ENCODE data around the gene RPS27L. TPM values are rescaled to one million over a fixed set of nuclear protein-coding genes. Genes with fewer than 3 reads are reported as not detected.
"Not testable (repeated sequence)": the region's sequence is repeated elsewhere in the genome, so short reads cannot be mapped to it uniquely, and the experiment has no call there.

RPS27L gene
- total RNA-seq, 3 donors from 2014 or later: 121 to 200 (median 152) TPM

DNA sequence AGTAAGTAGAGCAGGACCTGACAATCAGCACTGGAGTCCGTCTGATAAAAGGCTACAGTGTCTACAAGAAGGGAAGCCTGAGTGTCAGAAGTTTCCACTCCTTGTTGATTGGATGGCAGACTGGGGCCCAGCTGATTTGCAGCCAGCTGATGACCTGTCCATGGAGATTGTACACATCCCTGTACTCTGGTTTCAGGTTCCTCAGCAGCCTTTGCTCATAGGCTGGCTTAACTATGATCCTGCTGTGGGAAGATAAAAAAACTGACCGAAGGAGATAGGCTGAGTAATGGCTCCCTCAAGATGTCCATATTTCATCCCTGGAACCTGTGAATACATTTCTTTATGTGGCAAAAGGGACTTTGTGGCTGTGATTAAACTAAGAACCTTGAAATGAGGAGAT is 47.4 kb downstream of the RPS27L start:
- Histone ChIP-seq H3K27me3 (no peaks in the 10 kb centered on the region), H3K9me3 (no peaks in the 10 kb centered on the region), H3K27ac (no peak overlapping the region), H3K4me3 (no peak overlapping the region), H3K4me1 (no peaks in the 10 kb centered on the region), H3K36me3 (no peaks in the 10 kb centered on the region)
- TF ChIP-seq, protein P1, sequence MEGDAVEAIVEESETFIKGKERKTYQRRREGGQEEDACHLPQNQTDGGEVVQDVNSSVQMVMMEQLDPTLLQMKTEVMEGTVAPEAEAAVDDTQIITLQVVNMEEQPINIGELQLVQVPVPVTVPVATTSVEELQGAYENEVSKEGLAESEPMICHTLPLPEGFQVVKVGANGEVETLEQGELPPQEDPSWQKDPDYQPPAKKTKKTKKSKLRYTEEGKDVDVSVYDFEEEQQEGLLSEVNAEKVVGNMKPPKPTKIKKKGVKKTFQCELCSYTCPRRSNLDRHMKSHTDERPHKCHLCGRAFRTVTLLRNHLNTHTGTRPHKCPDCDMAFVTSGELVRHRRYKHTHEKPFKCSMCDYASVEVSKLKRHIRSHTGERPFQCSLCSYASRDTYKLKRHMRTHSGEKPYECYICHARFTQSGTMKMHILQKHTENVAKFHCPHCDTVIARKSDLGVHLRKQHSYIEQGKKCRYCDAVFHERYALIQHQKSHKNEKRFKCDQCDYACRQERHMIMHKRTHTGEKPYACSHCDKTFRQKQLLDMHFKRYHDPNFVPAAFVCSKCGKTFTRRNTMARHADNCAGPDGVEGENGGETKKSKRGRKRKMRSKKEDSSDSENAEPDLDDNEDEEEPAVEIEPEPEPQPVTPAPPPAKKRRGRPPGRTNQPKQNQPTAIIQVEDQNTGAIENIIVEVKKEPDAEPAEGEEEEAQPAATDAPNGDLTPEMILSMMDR (IDR thresholded peaks at IDR 0.05): no peak
- TF ChIP-seq POLR2A (IDR thresholded peaks at IDR 0.05): no peak
- TF ChIP-seq POLR2AphosphoS5 (IDR thresholded peaks at IDR 0.05): no peak
- DNase-seq (ENCODE audit: low spot score in 2 of 2): no peak
- intact Hi-C loops (cut with DNase I; ENCODE audit: low total_unique reads): no loop called here

- Histone ChIP-seq H3K9me3 (no peaks in the 10 kb centered on the region), H3K27me3 (no peaks in the 10 kb centered on the region), H3K27ac (no peak overlapping the region), H3K4me1 (no peaks in the 10 kb centered on the region), H3K36me3 (no peaks in the 10 kb centered on the region), H3K4me3 (no peak overlapping the region)
- no peak for TF ChIP-seq POLR2AphosphoS5 (IDR thresholded peaks at IDR 0.05)
- TF ChIP-seq, protein P1 (IDR thresholded peaks at IDR 0.05): no peak
- TF ChIP-seq POLR2A (IDR thresholded peaks at IDR 0.05): no peak
- intact Hi-C loops (cut with DNase I; ENCODE audit: low total_unique reads): no loop called here
- no peak for DNase-seq (ENCODE audit: low spot score in 2 of 2)
Observed at GRCh38 chr15:63109498-63109897, 47.8 kb downstream of the RPS27L start.

GRCh38 chr15:63107895-63108546 is 49.3 kb downstream of the RPS27L start:
- Histone ChIP-seq H3K27ac (peak overlapping the region in 1 of 2 donors; percentile 35), H3K27me3 (no peaks in the 10 kb centered on the region), H3K4me1 (no peaks in the 10 kb centered on the region), H3K36me3 (no peaks in the 10 kb centered on the region), H3K4me3 (no peak overlapping the region), H3K9me3 (no peaks in the 10 kb centered on the region)
- TF ChIP-seq POLR2AphosphoS5 (IDR thresholded peaks at IDR 0.05): no peak
- TF ChIP-seq, protein P1 (IDR thresholded peaks at IDR 0.05): no peak
- no peak for TF ChIP-seq POLR2A (IDR thresholded peaks at IDR 0.05)
- peak in 1 of 2 donors; percentile 52 for DNase-seq (ENCODE audit: low spot score in 2 of 2)
- intact Hi-C loops (cut with DNase I; ENCODE audit: low total_unique reads): no loop called here

DNA sequence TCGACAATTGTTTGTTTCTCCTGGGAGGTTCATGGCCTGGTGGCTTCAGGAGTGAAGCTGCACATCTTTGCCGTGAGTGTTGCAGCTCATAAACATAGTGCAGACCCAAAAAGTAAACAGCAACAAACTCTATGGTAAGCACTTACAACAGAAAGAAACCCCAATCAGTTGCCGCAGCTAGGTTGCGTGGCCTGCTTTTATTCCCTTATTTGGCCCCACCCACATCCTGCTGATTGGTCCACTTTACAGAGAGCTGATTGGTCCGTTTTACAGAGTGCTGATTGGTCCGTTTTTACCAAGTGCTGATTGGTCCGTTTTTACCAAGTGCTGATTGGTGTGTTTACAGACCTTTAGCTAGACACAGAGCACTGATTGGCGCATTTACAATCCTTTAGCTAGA is 51.9 kb downstream of the RPS27L start:
- H3K9me3 ChIP-seq; H3K27ac ChIP-seq; H3K36me3 ChIP-seq; H3K4me3 ChIP-seq; H3K4me1 ChIP-seq; H3K27me3 ChIP-seq; DNase-seq (ENCODE audit: low spot score in 2 of 2); intact Hi-C loops (cut with DNase I; ENCODE audit: low total_unique reads): not testable (repeated sequence)

GRCh38 chr15:63104727-63105126 is 52.5 kb downstream of the RPS27L start:
- no peaks in the 10 kb centered on the region for H3K27me3 ChIP-seq
- no peak overlapping the region for H3K27ac ChIP-seq
- DNase-seq (ENCODE audit: low spot score in 2 of 2): no peak
- intact Hi-C loops (cut with DNase I; ENCODE audit: low total_unique reads): no loop called here
- no peaks in the 10 kb centered on the region for H3K9me3 ChIP-seq
- TF ChIP-seq POLR2A (IDR thresholded peaks at IDR 0.05): no peak
- TF ChIP-seq, protein P1 (IDR thresholded peaks at IDR 0.05): no peak
- TF ChIP-seq POLR2AphosphoS5 (IDR thresholded peaks at IDR 0.05): no peak
- no peaks in the 10 kb centered on the region for H3K4me1 ChIP-seq
- H3K36me3 ChIP-seq: no peaks in the 10 kb centered on the region
- H3K4me3 ChIP-seq: no peak overlapping the region
